Neuronal stem cell (in vitro differentiated cells): Measurements from ENCODE around the gene HS3ST3A1.

Source experiments
- DNase-seq: peaks from one replicate; pipeline ENCODE4 v3.0.0-alpha.2; 2013; ENCODE audit warnings: low spot score
- H2AFZ ChIP-seq: one replicate; pipeline ENCODE4 v1.6.1; 2013; ENCODE audit warnings: mild to moderate bottlenecking, low read length, inconsistent platforms
- H2AK5ac ChIP-seq: 2 replicates; pipeline ENCODE4 v1.6.1; 2013; ENCODE audit warnings: low read depth, mild to moderate bottlenecking, inconsistent platforms, low read length, moderate library complexity, mixed read lengths
- H2BK120ac ChIP-seq: 2 replicates; pipeline ENCODE4 v1.6.1; 2013; ENCODE audit warnings: low read depth, mild to moderate bottlenecking, inconsistent platforms, low read length, moderate library complexity, mixed read lengths
- H2BK12ac ChIP-seq: one replicate; pipeline ENCODE4 v1.6.1; 2013; ENCODE audit warnings: low read length, inconsistent platforms
- H2BK15ac ChIP-seq: 2 replicates; pipeline ENCODE4 v1.6.1; 2013; ENCODE audit warnings: mild to moderate bottlenecking, low read length, inconsistent platforms, mixed read lengths
- H2BK5ac ChIP-seq: one replicate; pipeline ENCODE4 v1.6.1; 2013; ENCODE audit warnings: inconsistent platforms, mild to moderate bottlenecking, low read length, moderate library complexity
- H3K14ac ChIP-seq: one replicate; pipeline ENCODE4 v1.6.1; 2013; ENCODE audit warnings: low read length, inconsistent platforms
- H3K18ac ChIP-seq: 2 replicates; pipeline ENCODE4 v1.6.1; 2013; ENCODE audit warnings: low read length, inconsistent platforms
- H3K23ac ChIP-seq: 2 replicates; pipeline ENCODE4 v1.6.1; 2013; ENCODE audit warnings: low read depth, mild to moderate bottlenecking, mixed read lengths, low read length, inconsistent platforms; ENCODE audit not compliant: poor library complexity
- H3K27ac ChIP-seq: replicated peaks from 3 replicates; pipeline ENCODE4 v1.5.1; 2013; ENCODE audit warnings: low read length, inconsistent platforms
- H3K27me3 ChIP-seq, 3 experiments: 2 replicates each; pipeline ENCODE4 v1.6.1; 2013; ENCODE audit warnings: low read length in 3 of 3, mild to moderate bottlenecking in 2 of 3, inconsistent platforms in 1 of 3, low read depth in 1 of 3, mixed read lengths in 1 of 3, moderate library complexity in 1 of 3; ENCODE audit not compliant: control insufficient read depth in 3 of 3, insufficient read depth in 3 of 3
- H3K36me3 ChIP-seq, 2 donors: replicated peaks in 1 of 2; 2 replicates each; pipeline ENCODE4 v1.6.1; 2013; ENCODE audit warnings: low read length in 2 of 2; ENCODE audit not compliant: control insufficient read depth in 2 of 2, insufficient read depth in 2 of 2
- H3K4ac ChIP-seq: 2 replicates; pipeline ENCODE4 v1.6.1; 2013; ENCODE audit warnings: inconsistent platforms, mild to moderate bottlenecking, low read length, moderate library complexity
- H3K4me1 ChIP-seq, 2 donors: 1 replicate in 1 of 2; 2 replicates in 1 of 2; pipeline ENCODE4 v1.6.1; 2013; ENCODE audit warnings: low read length in 2 of 2, low read depth in 1 of 2; ENCODE audit not compliant: control insufficient read depth in 2 of 2, insufficient read depth in 1 of 2
- H3K4me2 ChIP-seq: one replicate; pipeline ENCODE4 v1.6.1; 2013; ENCODE audit warnings: mild to moderate bottlenecking, low read length, inconsistent platforms; ENCODE audit not compliant: insufficient read depth, poor library complexity, severe bottlenecking
- H3K4me3 ChIP-seq, 2 donors: 2 replicates each; pipeline ENCODE4 v1.5.1; 2013; ENCODE audit warnings: low read length in 2 of 2, mild to moderate bottlenecking in 2 of 2, inconsistent platforms in 1 of 2, moderate library complexity in 1 of 2
- H3K79me1 ChIP-seq: one replicate; pipeline ENCODE4 v1.6.1; 2013; ENCODE audit warnings: low read depth, mild to moderate bottlenecking, inconsistent platforms, low read length, moderate library complexity
- H3K9ac ChIP-seq: one replicate; pipeline ENCODE4 v1.6.1; 2013; ENCODE audit warnings: mild to moderate bottlenecking, low read depth, low read length, inconsistent platforms; ENCODE audit not compliant: poor library complexity
- H3K9me3 ChIP-seq, 2 donors: replicated peaks in 1 of 2; 2 replicates each; pipeline versions ENCODE3 to v1.6.1; 2013; ENCODE audit warnings: low read length in 2 of 2, mild to moderate bottlenecking in 2 of 2, inconsistent platforms in 1 of 2, low read depth in 1 of 2, mixed read lengths in 1 of 2, moderate library complexity in 1 of 2; ENCODE audit not compliant: control insufficient read depth in 2 of 2, insufficient read depth in 1 of 2
- H4K8ac ChIP-seq: one replicate; pipeline ENCODE4 v1.6.1; 2013; ENCODE audit warnings: low read depth, mild to moderate bottlenecking, inconsistent platforms, low read length, moderate library complexity
- H4K91ac ChIP-seq: one replicate; pipeline ENCODE4 v1.6.1; 2013; ENCODE audit warnings: low read length, low read depth, mild to moderate bottlenecking, inconsistent platforms; ENCODE audit not compliant: poor library complexity
- WGBS, 2 donors: extraction: QIAGEN DNeasy Blood & Tissue Kit; methylation state at CpG; one replicate each; pipeline ENCODE4 v1.1.7; 2013; ENCODE audit warnings: missing lambda C conversion rate in 2 of 2, mixed read lengths in 1 of 2; ENCODE audit not compliant: insufficient read length in 2 of 2, insufficient replicate concordance in 1 of 2; ENCODE audit errors: extremely low coverage in 2 of 2; 5-methylcytosine and 5-hydroxymethylcytosine counted together

Gene HS3ST3A1

GRCh38 chr17:13593021-13593751 lies 8.5 kb downstream of the HS3ST3A1 start:
- H4K91ac ChIP-seq, result no peak overlapping the region
- no peak overlapping the region for H3K4ac ChIP-seq
- no peaks in the 10 kb centered on the region for H3K27me3 ChIP-seq

GRCh38 chr17:13592427-13592826 lies 9.3 kb downstream of the HS3ST3A1 start:
- no peak overlapping the region for H3K4me2 ChIP-seq
- H3K9me3 ChIP-seq, result peaks cover 0 to 12% of the 10 kb centered on the region in 2 donors
- H3K4me1 ChIP-seq, result peaks cover 2 to 14% of the 10 kb centered on the region in 2 donors
- no peak overlapping the region for H2AK5ac ChIP-seq
- no CpG with 5 or more reads among the region's 7 CpGs for WGBS, 2 donors
- no peak overlapping the region for H4K8ac ChIP-seq
- H4K91ac ChIP-seq, result no peak overlapping the region
- H2AFZ ChIP-seq, result no peak overlapping the region
- H3K36me3 ChIP-seq, result peaks cover 0 to 74% of the 10 kb centered on the region in 2 donors
- H2BK15ac ChIP-seq, result no peak overlapping the region
- H3K79me1 ChIP-seq, result no peaks in the 10 kb centered on the region
- H3K18ac ChIP-seq, result no peak overlapping the region
- no peaks in the 10 kb centered on the region for H3K27me3 ChIP-seq
- H3K27ac ChIP-seq, result no peak overlapping the region
- no peak overlapping the region for H3K4ac ChIP-seq
- H2BK12ac ChIP-seq, result no peak overlapping the region
- no peak overlapping the region for H3K14ac ChIP-seq
- no peak overlapping the region for H3K9ac ChIP-seq
- no peak overlapping the region for H3K4me3 ChIP-seq
- no peak overlapping the region for H2BK5ac ChIP-seq
- no peak overlapping the region for H2BK120ac ChIP-seq
- DNase-seq, result no peak
- no peak overlapping the region for H3K23ac ChIP-seq

More at GRCh38 chr17:13593021-13593751, 8.5 kb downstream of the HS3ST3A1 start:
- H3K79me1 ChIP-seq, result no peaks in the 10 kb centered on the region
- no peak overlapping the region for H3K18ac ChIP-seq
- no CpG with 5 or more reads among the region's 10 CpGs for WGBS, 2 donors
- H2BK120ac ChIP-seq, result no peak overlapping the region
- no peak overlapping the region for H2BK15ac ChIP-seq
- H3K36me3 ChIP-seq, result peaks cover 0 to 72% of the 10 kb centered on the region in 2 donors
- no peak overlapping the region for H2AFZ ChIP-seq
- H3K4me2 ChIP-seq, result no peak overlapping the region
- no peak for DNase-seq
- no peak overlapping the region for H2BK12ac ChIP-seq
- H3K9me3 ChIP-seq, result peaks cover 0 to 6% of the 10 kb centered on the region in 2 donors
- H3K4me1 ChIP-seq, result peaks cover 2 to 16% of the 10 kb centered on the region in 2 donors
- no peak overlapping the region for H2BK5ac ChIP-seq
- H3K4me3 ChIP-seq, result no peak overlapping the region
- H4K8ac ChIP-seq, result no peak overlapping the region
- H3K23ac ChIP-seq, result no peak overlapping the region
- H3K14ac ChIP-seq, result no peak overlapping the region
- H3K9ac ChIP-seq, result no peak overlapping the region
- no peak overlapping the region for H2AK5ac ChIP-seq
- H3K27ac ChIP-seq, result no peak overlapping the region

GRCh38 chr17:13590441-13590840 lies 11.3 kb downstream of the HS3ST3A1 start:
- H2BK5ac ChIP-seq, result no peak overlapping the region
- no peak for DNase-seq
- H2AK5ac ChIP-seq, result no peak overlapping the region
- H2BK12ac ChIP-seq, result no peak overlapping the region
- no peak overlapping the region for H3K4me3 ChIP-seq
- no peak overlapping the region for H2BK120ac ChIP-seq
- H3K36me3 ChIP-seq, result peaks cover 0 to 59% of the 10 kb centered on the region in 2 donors
- H3K27ac ChIP-seq, result no peak overlapping the region
- peaks cover 0 to 16% of the 10 kb centered on the region in 2 donors for H3K9me3 ChIP-seq
- H3K14ac ChIP-seq, result no peak overlapping the region
- H3K18ac ChIP-seq, result no peak overlapping the region
- H3K23ac ChIP-seq, result no peak overlapping the region
- no peak overlapping the region for H4K8ac ChIP-seq
- no peak overlapping the region for H2BK15ac ChIP-seq
- no CpG with 5 or more reads among the region's 1 CpG for WGBS, 2 donors
- no peaks in the 10 kb centered on the region for H3K79me1 ChIP-seq
- peaks cover 2% of the 10 kb centered on the region in 2 donors for H3K4me1 ChIP-seq
- no peak overlapping the region for H3K4ac ChIP-seq
- no peak overlapping the region for H2AFZ ChIP-seq
- H3K27me3 ChIP-seq, result no peaks in the 10 kb centered on the region
- H3K9ac ChIP-seq, result no peak overlapping the region
- H3K4me2 ChIP-seq, result no peak overlapping the region
- no peak overlapping the region for H4K91ac ChIP-seq

- no peak for DNase-seq
- Histone ChIP-seq H3K4me2 (no peak overlapping the region), H3K4me3 (no peak overlapping the region), H3K79me1 (no peaks in the 10 kb centered on the region), H3K18ac (no peak overlapping the region), H3K27ac (no peak overlapping the region), H3K4me1 (peaks cover 2% of the 10 kb centered on the region in 2 donors), H2AK5ac (no peak overlapping the region), H3K36me3 (peaks cover 0 to 51% of the 10 kb centered on the region in 2 donors), H4K8ac (no peak overlapping the region), H2BK5ac (no peak overlapping the region), H2BK12ac (no peak overlapping the region), H3K9me3 (peaks cover 0 to 18% of the 10 kb centered on the region in 2 donors), H2BK15ac (no peak overlapping the region), H2AFZ (no peak overlapping the region), H3K4ac (no peak overlapping the region), H2BK120ac (no peak overlapping the region), H3K27me3 (no peaks in the 10 kb centered on the region), H4K91ac (no peak overlapping the region), H3K23ac (no peak overlapping the region), H3K14ac (no peak overlapping the region), H3K9ac (no peak overlapping the region)
- no CpG with 5 or more reads among the region's 6 CpGs for WGBS, 2 donors
Observed at GRCh38 chr17:13589658-13590057, 12.1 kb downstream of the HS3ST3A1 start.
